Subcutaneous abdominal adipose tissue (tissue), 5 donors: Measurements from ENCODE around the gene RGMB.
"Not testable (repeated sequence)": the region's sequence is repeated elsewhere in the genome, so short reads cannot be mapped to it uniquely, and the experiment has no call there.

Experiments used
- H3K27ac ChIP-seq: one replicate; pipeline ENCODE4 v1.7.0; 2013; ENCODE audit warnings: low read depth, mild to moderate bottlenecking, inconsistent platforms, low read length, moderate library complexity
- H3K27me3 ChIP-seq, 5 donors: one replicate each; pipeline ENCODE4 v1.7.0; 2013; ENCODE audit warnings: low read length in 5 of 5, inconsistent platforms in 1 of 5; ENCODE audit not compliant: control insufficient read depth in 5 of 5, insufficient read depth in 4 of 5
- H3K36me3 ChIP-seq, 5 donors: one replicate each; pipeline ENCODE4 v1.7.0; 2013; ENCODE audit warnings: low read length in 5 of 5; ENCODE audit not compliant: control insufficient read depth in 5 of 5, insufficient read depth in 5 of 5
- H3K4me1 ChIP-seq, 5 donors: one replicate each; pipeline ENCODE4 v1.7.0; 2013; ENCODE audit warnings: low read length in 5 of 5, mild to moderate bottlenecking in 3 of 5, moderate library complexity in 1 of 5; ENCODE audit not compliant: control insufficient read depth in 5 of 5, insufficient read depth in 5 of 5
- H3K4me3 ChIP-seq, 5 donors: one replicate each; pipeline ENCODE4 v1.7.0; 2013; ENCODE audit warnings: low read length in 5 of 5, low read depth in 1 of 5
- H3K9ac ChIP-seq, 5 donors: one replicate each; pipeline ENCODE4 v1.7.0; 2013; ENCODE audit warnings: low read length in 5 of 5, mild to moderate bottlenecking in 4 of 5, moderate library complexity in 3 of 5
- H3K9me3 ChIP-seq, 5 donors: one replicate each; pipeline ENCODE4 v1.7.0; 2013; ENCODE audit warnings: low read length in 5 of 5; ENCODE audit not compliant: control insufficient read depth in 5 of 5
- donor health status: healthy.
- donor health status: healthy.
- donor health status: healthy.
- donor health status: healthy.
- donor health status: healthy.

Gene RGMB, protein sequence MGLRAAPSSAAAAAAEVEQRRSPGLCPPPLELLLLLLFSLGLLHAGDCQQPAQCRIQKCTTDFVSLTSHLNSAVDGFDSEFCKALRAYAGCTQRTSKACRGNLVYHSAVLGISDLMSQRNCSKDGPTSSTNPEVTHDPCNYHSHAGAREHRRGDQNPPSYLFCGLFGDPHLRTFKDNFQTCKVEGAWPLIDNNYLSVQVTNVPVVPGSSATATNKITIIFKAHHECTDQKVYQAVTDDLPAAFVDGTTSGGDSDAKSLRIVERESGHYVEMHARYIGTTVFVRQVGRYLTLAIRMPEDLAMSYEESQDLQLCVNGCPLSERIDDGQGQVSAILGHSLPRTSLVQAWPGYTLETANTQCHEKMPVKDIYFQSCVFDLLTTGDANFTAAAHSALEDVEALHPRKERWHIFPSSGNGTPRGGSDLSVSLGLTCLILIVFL

DNA sequence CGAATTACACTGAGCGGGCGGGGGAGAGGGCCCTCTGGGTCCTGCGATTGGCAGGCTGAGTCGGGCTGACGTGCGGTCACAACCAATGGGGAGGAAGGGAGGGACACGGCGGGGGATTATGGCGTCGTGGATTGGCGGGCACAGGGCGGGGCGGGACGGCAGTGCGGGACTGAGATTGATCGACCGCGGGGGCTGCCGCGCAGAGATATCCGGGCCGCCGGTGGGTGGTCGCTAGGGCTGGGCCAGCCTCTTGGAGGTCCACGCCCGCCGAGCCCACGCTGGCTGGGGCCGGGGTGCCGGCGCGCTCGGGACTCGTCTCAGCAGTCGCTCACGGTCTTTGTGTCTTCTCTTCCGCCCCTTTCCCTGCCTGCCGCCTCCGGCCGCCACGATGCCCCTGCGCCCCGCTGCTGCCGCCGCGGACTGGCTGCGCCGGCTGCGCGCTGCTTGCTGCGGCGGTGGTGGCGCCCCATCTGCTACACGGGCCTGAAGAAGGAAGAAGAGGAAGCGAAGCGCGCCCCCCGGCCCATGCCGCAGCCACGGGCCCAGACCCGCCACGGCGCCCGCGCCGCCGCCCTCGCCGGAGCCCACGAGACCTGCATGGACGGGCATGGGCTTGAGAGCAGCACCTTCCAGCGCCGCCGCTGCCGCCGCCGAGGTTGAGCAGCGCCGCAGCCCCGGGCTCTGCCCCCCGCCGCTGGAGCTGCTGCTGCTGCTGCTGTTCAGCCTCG, at the start of gene RGMB:
Gene RGMB, plus strand, starts transcription at position 200 of the 728 bp plus-strand sequence. Its CDS starts 408 bp downstream, at position 608.
- H3K4me3 ChIP-seq: peak within 1 kb of the TSS; percentile 82 to 93 (median 90)
- peaks cover 0 to 69% (median 59%) of the 10 kb centered on the region in 5 donors for H3K4me1 ChIP-seq
- no peaks in the 10 kb centered on the region for H3K9me3 ChIP-seq
- H3K36me3 ChIP-seq: no peaks in the 10 kb centered on the region
- H3K9ac ChIP-seq: peak within 1 kb of the TSS; percentile 76 to 89 (median 81)
- peak within 1 kb of the TSS; percentile 77 for H3K27ac ChIP-seq
- no peaks in the 10 kb centered on the region for H3K27me3 ChIP-seq

DNA sequence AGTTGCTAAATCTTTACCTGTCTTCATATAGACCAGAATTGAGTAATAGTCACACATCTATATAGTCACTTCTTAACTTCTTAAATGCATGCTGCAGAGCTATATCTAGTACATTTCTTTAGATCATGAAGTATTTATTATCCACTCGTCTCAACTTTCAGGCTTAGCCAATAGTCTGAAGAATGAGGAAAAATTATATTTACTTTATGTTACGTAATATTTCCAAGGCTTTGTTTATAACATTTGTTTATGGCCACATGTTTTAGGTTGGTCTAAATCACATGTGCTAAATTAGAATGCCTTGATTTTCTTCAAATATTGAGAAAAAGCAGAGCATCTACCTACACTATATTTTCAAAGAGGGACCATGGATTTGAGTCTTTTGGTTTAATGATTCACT, 47.2 kb upstream of the RGMB start:
- Histone ChIP-seq H3K4me3 (no peak overlapping the region), H3K27ac (no peak overlapping the region), H3K9ac (no peak overlapping the region), H3K27me3 (no peaks in the 10 kb centered on the region), H3K9me3 (no peaks in the 10 kb centered on the region), H3K36me3 (no peaks in the 10 kb centered on the region), H3K4me1 (no peaks in the 10 kb centered on the region)

DNA sequence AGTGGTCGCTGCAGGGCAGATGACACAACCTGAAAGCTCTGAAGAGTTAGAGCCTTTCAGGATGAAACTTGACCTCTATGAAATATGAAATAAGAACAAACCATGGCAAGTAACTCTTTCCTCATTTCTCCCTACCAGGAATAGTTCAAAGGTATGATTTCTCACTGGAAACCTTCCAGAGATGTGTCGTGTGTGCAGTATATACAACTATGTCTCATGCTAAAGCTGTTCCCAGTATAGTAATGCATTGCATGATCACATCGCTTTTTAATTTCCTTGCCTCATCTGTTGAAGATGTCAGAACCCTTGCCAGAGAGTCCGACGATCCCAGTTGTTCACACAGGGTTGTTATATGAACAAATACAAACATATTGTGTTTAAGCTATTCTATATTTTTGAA, 45.8 kb upstream of the RGMB start:
- no peaks in the 10 kb centered on the region for H3K27me3 ChIP-seq
- H3K4me3 ChIP-seq: no peak overlapping the region
- H3K9me3 ChIP-seq: no peaks in the 10 kb centered on the region
- H3K36me3 ChIP-seq: no peaks in the 10 kb centered on the region
- no peaks in the 10 kb centered on the region for H3K4me1 ChIP-seq
- H3K27ac ChIP-seq: no peak overlapping the region
- no peak overlapping the region for H3K9ac ChIP-seq

DNA sequence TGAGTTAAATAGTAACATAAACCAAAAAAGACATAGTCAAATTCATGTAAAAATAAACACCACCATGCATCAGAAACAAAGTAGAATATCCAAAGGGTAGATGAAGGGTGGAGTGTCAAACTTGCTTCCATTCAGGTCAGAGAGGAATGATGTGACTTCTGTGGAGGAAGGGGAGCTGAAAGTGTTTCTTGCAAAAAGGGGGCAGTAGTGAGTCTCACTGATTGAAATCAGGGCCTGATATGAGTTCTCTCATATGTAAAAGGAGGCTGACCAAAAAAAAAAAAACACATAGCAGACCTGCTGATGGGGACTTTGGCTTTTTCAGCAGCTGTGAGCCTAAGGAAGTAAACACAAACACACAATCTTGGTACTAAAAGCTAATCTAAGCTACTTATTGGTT, 38.8 kb upstream of the RGMB start:
- Histone ChIP-seq H3K27ac (no peak overlapping the region), H3K4me1 (peaks cover 0 to 5% (median 0%) of the 10 kb centered on the region in 5 donors), H3K36me3 (no peaks in the 10 kb centered on the region), H3K9ac (no peak overlapping the region), H3K27me3 (no peaks in the 10 kb centered on the region), H3K9me3 (peaks cover 0 to 3% (median 0%) of the 10 kb centered on the region in 5 donors), H3K4me3 (no peak overlapping the region)

DNA sequence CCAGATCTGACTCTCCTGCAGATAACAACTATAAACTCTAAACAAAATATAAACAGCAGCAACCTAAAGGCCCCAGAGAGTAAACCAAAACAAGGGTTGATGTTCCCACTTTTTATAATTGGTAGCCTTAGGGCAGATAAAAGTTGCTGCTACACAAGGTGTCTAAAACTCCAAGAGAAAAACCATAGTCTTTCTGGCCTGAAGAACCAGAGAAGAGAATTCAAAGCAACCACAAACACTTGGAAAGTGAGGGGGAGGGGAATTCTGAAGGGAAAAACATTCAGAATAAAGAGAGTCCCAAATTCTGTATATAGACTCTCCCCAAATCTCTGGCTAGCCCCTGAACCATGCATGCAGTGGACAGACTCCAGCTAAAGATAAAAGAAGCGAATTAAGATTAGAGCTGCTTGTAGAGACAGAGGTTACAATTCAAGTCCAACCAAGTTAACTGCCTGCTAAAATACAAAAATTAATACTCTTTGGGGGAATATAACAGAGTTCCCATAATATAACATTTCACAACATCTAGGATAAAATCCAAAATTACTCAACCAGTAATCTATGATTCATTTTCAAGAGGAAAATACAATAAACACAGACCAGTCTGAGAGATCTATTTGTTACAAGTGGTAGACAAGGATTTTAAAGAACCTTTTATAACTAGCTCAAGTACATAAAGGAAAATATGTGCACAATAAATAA, 37.5 kb upstream of the RGMB start:
- no peak overlapping the region for H3K27ac ChIP-seq
- no peaks in the 10 kb centered on the region for H3K27me3 ChIP-seq
- peaks cover 0 to 5% (median 0%) of the 10 kb centered on the region in 5 donors for H3K4me1 ChIP-seq
- no peak overlapping the region for H3K4me3 ChIP-seq
- H3K9ac ChIP-seq: no peak overlapping the region
- H3K9me3 ChIP-seq: peaks cover 0 to 3% (median 0%) of the 10 kb centered on the region in 5 donors
- no peaks in the 10 kb centered on the region for H3K36me3 ChIP-seq

DNA sequence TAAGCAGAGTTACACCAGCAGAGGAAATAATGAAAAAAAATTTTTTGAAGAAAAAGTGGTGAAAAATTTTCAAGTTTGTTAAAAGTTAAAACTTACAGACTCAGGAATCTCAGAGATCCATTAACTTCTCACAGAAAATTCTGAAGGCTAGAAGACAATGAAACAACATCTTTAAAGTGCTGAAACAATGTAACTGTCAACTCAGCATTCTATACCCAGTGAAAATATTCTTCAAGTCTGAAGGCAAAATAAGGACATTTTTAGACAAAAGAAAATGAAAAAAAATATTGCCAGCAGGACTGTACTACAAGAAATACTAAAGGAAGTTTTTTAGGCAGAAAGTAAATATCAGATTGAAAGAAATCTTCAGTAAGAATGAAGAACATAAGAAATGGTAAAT, 36.7 kb upstream of the RGMB start:
- H3K27me3 ChIP-seq: no peaks in the 10 kb centered on the region
- H3K4me1 ChIP-seq: peaks cover 0 to 5% (median 0%) of the 10 kb centered on the region in 5 donors
- no peak overlapping the region for H3K9ac ChIP-seq
- H3K27ac ChIP-seq: no peak overlapping the region
- H3K36me3 ChIP-seq: no peaks in the 10 kb centered on the region
- peaks cover 0 to 3% (median 0%) of the 10 kb centered on the region in 5 donors for H3K9me3 ChIP-seq
- no peak overlapping the region for H3K4me3 ChIP-seq

DNA sequence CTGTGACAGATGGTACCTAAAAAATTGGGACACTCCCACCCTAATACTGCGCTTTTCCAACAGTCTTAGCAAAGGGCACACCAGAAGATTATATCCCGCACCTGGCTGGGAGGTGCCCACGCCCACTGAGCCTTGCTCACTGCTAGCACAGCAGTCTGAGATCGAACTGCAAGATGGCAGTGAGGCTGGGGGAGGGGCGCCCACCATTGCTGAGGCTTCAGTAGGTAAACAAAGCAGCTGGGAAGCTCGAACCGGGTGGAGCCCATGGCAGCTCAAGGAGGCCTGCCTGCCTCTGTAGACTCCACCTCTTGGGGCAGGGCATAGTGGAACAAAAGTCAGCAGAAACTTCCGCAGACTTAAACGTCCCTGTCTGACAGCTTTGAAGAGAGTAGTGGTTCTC, 36.0 kb upstream of the RGMB start:
- not testable (repeated sequence) for H3K27ac ChIP-seq, H3K9me3 ChIP-seq, H3K36me3 ChIP-seq, H3K27me3 ChIP-seq, H3K9ac ChIP-seq, H3K4me3 ChIP-seq, H3K4me1 ChIP-seq

DNA sequence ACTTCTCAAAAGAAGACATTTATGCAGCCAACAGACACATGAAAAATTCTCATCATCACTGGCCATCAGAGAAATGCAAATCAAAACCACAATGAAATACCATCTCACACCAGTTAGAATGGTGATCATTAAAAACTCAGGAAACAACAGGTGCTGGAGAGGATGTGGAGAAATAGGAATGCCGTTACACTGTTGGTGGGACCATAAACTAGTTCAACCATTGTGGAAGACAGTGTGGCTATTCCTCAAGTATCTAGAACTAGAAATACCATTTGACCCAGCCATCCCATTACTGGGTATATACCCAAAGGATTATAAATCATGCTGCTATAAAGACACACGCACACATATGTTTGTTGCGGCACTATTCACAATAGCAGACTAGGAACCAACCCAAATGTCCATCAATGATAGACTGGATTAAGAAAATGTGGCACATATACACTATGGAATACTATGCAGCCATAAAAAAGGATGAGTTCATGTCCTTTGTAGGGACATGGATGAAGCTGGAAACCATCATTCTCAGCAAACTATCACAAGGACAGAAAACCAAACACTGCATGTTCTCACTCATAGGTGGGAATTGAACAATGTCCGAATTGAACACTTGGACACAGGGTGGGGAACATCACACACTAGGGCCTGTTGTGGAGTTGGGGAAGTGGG, 34.8 kb upstream of the RGMB start:
- H3K27me3 ChIP-seq: not testable (repeated sequence)

DNA sequence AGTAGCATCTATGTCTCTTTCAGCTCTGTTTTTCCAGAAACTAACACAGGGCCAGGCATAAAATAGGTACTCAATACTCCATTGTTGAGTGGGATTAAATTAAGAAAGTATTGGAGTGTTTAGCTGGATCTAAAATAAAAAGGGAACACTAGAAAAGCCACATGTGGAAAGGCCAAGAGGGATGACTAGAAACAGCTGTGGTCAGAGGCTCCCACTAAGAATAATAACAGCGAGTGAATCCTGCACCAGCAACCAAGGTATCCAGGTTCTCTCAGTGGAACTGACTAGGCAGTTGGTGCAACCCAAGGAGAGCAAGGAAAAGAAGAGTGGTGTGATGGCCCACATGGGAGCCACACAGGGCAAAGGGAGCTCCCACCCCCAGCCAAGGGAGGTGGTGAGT, 31.5 kb upstream of the RGMB start:
- H3K4me3 ChIP-seq: no peak overlapping the region

More for the DNA sequence above, 34.8 kb upstream of the RGMB start:
- H3K9me3 ChIP-seq, H3K9ac ChIP-seq, H3K27ac ChIP-seq, H3K4me3 ChIP-seq, H3K4me1 ChIP-seq, H3K36me3 ChIP-seq: not testable (repeated sequence)

More for the DNA sequence above, 31.5 kb upstream of the RGMB start:
- Histone ChIP-seq H3K36me3 (no peaks in the 10 kb centered on the region), H3K9ac (no peak overlapping the region), H3K27ac (no peak overlapping the region), H3K4me1 (no peaks in the 10 kb centered on the region), H3K27me3 (no peaks in the 10 kb centered on the region), H3K9me3 (peaks cover 0 to 8% (median 0%) of the 10 kb centered on the region in 5 donors)
